HS-27A (cell line): ENCODE measurements around the gene MDH1.

Experiments used
- DNase-seq: peaks from one replicate; pipeline ENCODE4 v3.0.0-alpha.2; 2012; ENCODE audit warnings: low read depth, missing footprints

Gene MDH1

GRCh38 chr2:63639344-63639743 lies 50.6 kb downstream of the MDH1 start:
- DNase-seq, result no peak

- no peak for DNase-seq
These were observed 54.2 kb downstream of the MDH1 start for GRCh38 chr2:63642946-63643345.

- DNase-seq, result no peak
These were observed 54.7 kb downstream of the MDH1 start for GRCh38 chr2:63643486-63643885.

GRCh38 chr2:63648632-63649031 lies 59.9 kb downstream of the MDH1 start:
- no peak for DNase-seq

GRCh38 chr2:63649829-63650228 lies 61.1 kb downstream of the MDH1 start:
- no peak for DNase-seq

GRCh38 chr2:63650756-63651155 lies 62.0 kb downstream of the MDH1 start:
- DNase-seq, result no peak

- DNase-seq, result no peak
These were observed 62.6 kb downstream of the MDH1 start for GRCh38 chr2:63651356-63651755.

- no peak for DNase-seq
These were observed 63.3 kb downstream of the MDH1 start for GRCh38 chr2:63651861-63652651.

GRCh38 chr2:63652652-63652985 lies 63.9 kb downstream of the MDH1 start:
- DNase-seq, result no peak

GRCh38 chr2:63654959-63655358 lies 66.2 kb downstream of the MDH1 start:
- DNase-seq, result no peak
